Stomach (tissue), 9 donors: ENCODE results near the gene PIAS1. TPM values are rescaled to one million over a fixed set of nuclear protein-coding genes. Genes with fewer than 3 reads are reported as not detected.

Experiments used
- DNase-seq, 2 donors: peaks; one replicate each; pipeline versions ENCODE4 v3.0.0 to v3.0.0-alpha.2; 2013 to 2019
- H3K27ac ChIP-seq, 5 donors: fragments of 200-600 bp in 4 of 5; sonication (generic) in 4 of 5; one replicate each; pipeline ENCODE4 v1.5.1; 2013 to 2019; ENCODE audit warnings: mild to moderate bottlenecking in 1 of 5, moderate library complexity in 1 of 5
- H3K27me3 ChIP-seq, 3 donors: fragments of 200-600 bp; sonication (generic); one replicate each; pipeline ENCODE4 v1.5.1; 2017 to 2019; ENCODE audit warnings: mixed run types in 1 of 3
- H3K36me3 ChIP-seq, 4 donors: fragments of 200-600 bp; sonication (generic); 1 replicate in 3 of 4; 2 replicates in 1 of 4; pipeline ENCODE4 v1.5.1; 2016 to 2019
- H3K4me1 ChIP-seq, 4 donors: fragments of 200-600 bp; sonication (generic); one replicate each; pipeline ENCODE4 v1.5.1; 2016 to 2019
- H3K4me3 ChIP-seq, 4 donors: fragments of 200-600 bp; sonication (generic) in 3 of 4; one replicate each; pipeline ENCODE4 v1.5.1; 2016 to 2019; ENCODE audit warnings: mild to moderate bottlenecking in 1 of 4
- H3K9me3 ChIP-seq, 4 donors: fragments of 200-600 bp; sonication (generic); one replicate each; pipeline ENCODE4 v1.5.1; 2016 to 2019
- EP300 ChIP-seq: sonication (generic); formaldehyde crosslinking; IDR thresholded peaks from one replicate; pipeline ENCODE4 v1.6.1; 2017; ENCODE audit warnings: antibody characterized with exemption
- POLR2A ChIP-seq, 4 donors: fragments of 450-650 bp; IDR thresholded peaks; one replicate each; pipeline ENCODE4 v1.6.1; 2016; ENCODE audit warnings: antibody characterized with exemption in 4 of 4, control low read depth in 2 of 4, mild to moderate bottlenecking in 1 of 4, moderate library complexity in 1 of 4
- POLR2AphosphoS5 ChIP-seq, 3 donors: sonication (generic); formaldehyde crosslinking; IDR thresholded peaks; one replicate each; pipeline ENCODE4 v1.6.1; 2016; ENCODE audit warnings: antibody characterized with exemption in 3 of 3
- WGBS, 5 donors: extraction: QIAGEN DNeasy Blood & Tissue Kit in 3 of 5; methylation state at CpG; one replicate each; pipeline versions ENCODE4 v1.1.5 to v1.1.7; 2013 to 2018; 5-methylcytosine and 5-hydroxymethylcytosine counted together
- intact Hi-C: fragments of 100-400 bp; cut with DNase I; formaldehyde crosslinking; loops from one replicate; pipeline ENCODE4 v1.15.1; 2023; ENCODE audit warnings: low total_unique reads
- polyA plus RNA-seq, 3 donors: library from polyadenylated mRNA; stranded (reverse); fragments of 200-250 nt; gene quantifications; one replicate each; pipeline ENCODE4 v1.2.3, GENCODE V29; 2013
- total RNA-seq, 5 donors: library from RNA; depleted of rRNA; stranded (reverse); fragments of >200 nt; gene quantifications; one replicate each; pipeline versions ENCODE4 v1.1.0 to v1.2.3, GENCODE V29; 2014 to 2016
- TF ChIP-seq, protein P1 (sequence below), 7 experiments: fragments of 450-650 bp in 4 of 7; fragments of 200-600 bp in 3 of 7; sonication (generic) in 3 of 7; IDR thresholded peaks; one replicate each; pipeline ENCODE4 v1.5.1; 2016 to 2019; ENCODE audit warnings: antibody characterized with exemption in 7 of 7, control low read depth in 2 of 7, mild to moderate bottlenecking in 1 of 7
- donor health status: healthy with polysubstance abuse.
- donor health status: Bipolar disorder and iron deficiency.
- donor health status: healthy.

PIAS1 gene
- total and polyA plus RNA-seq, 8 donors: 7.9 to 56.6 (median 38.8) TPM

- Histone ChIP-seq H3K27ac (no peak overlapping the region), H3K36me3 (peaks cover 14 to 91% (median 76%) of the 10 kb centered on the region in 4 donors)
- 89 to 94% (median 91%) methylated on average over 5 of the region's 5 CpGs for WGBS, 5 donors
Observed at GRCh38 chr15:68184616-68185480, 130.7 kb downstream of the PIAS1 start.

GRCh38 chr15:68186671-68187397 lies 132.7 kb downstream of the PIAS1 start:
- peak overlapping the region in 4 of 5 donors; percentile 47 to 75 (median 73) for H3K27ac ChIP-seq
- no peaks in the 10 kb centered on the region for H3K9me3 ChIP-seq
- H3K27me3 ChIP-seq: no peaks in the 10 kb centered on the region
- H3K4me1 ChIP-seq: peaks cover 6 to 43% (median 19%) of the 10 kb centered on the region in 4 donors
- no peak for DNase-seq
- H3K4me3 ChIP-seq: no peak overlapping the region
- TF ChIP-seq POLR2A (IDR thresholded peaks at IDR 0.05) (no peak), POLR2AphosphoS5 (IDR thresholded peaks at IDR 0.05) (no peak), EP300 (no peak)
- TF ChIP-seq, protein P1, sequence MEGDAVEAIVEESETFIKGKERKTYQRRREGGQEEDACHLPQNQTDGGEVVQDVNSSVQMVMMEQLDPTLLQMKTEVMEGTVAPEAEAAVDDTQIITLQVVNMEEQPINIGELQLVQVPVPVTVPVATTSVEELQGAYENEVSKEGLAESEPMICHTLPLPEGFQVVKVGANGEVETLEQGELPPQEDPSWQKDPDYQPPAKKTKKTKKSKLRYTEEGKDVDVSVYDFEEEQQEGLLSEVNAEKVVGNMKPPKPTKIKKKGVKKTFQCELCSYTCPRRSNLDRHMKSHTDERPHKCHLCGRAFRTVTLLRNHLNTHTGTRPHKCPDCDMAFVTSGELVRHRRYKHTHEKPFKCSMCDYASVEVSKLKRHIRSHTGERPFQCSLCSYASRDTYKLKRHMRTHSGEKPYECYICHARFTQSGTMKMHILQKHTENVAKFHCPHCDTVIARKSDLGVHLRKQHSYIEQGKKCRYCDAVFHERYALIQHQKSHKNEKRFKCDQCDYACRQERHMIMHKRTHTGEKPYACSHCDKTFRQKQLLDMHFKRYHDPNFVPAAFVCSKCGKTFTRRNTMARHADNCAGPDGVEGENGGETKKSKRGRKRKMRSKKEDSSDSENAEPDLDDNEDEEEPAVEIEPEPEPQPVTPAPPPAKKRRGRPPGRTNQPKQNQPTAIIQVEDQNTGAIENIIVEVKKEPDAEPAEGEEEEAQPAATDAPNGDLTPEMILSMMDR (IDR thresholded peaks at IDR 0.05): no peak
- WGBS, 5 donors: 53 to 88% (median 78%) methylated on average over 5 of the region's 5 CpGs
- peaks cover 5 to 88% (median 65%) of the 10 kb centered on the region in 4 donors for H3K36me3 ChIP-seq
- intact Hi-C loops: no loop called here

More at GRCh38 chr15:68184616-68185480, 130.7 kb downstream of the PIAS1 start:
- H3K4me3 ChIP-seq: no peak overlapping the region
- peaks cover 6 to 36% (median 19%) of the 10 kb centered on the region in 4 donors for H3K4me1 ChIP-seq
- no peak for DNase-seq
- H3K9me3 ChIP-seq: no peaks in the 10 kb centered on the region
- H3K27me3 ChIP-seq: no peaks in the 10 kb centered on the region
- intact Hi-C loops: no loop called here
- TF ChIP-seq EP300 (no peak), POLR2AphosphoS5 (IDR thresholded peaks at IDR 0.05) (no peak), POLR2A (IDR thresholded peaks at IDR 0.05) (no peak)
- TF ChIP-seq, protein P1 (IDR thresholded peaks at IDR 0.05): no peak

DNA sequence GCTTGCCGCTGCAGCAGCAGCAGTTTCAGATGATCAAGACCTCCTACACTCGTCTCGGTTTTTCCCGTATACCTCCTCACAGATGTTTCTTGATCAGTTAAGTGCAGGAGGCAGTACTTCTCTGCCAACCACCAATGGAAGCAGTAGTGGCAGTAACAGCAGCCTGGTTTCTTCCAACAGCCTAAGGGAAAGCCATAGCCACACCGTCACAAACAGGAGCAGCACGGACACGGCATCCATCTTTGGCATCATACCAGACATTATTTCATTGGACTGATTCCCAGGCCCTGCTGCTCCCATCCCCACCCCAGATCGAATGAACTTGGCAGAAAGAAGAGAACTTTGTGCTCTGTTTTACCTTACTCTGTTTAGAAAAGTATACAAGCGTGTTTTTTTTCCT lies 133.4 kb downstream of the PIAS1 start:
- Histone ChIP-seq H3K36me3 (peaks cover 12 to 88% (median 66%) of the 10 kb centered on the region in 4 donors), H3K4me1 (peaks cover 6 to 51% (median 19%) of the 10 kb centered on the region in 4 donors), H3K27me3 (no peaks in the 10 kb centered on the region), H3K27ac (peak overlapping the region; percentile 47 to 75 (median 72)), H3K4me3 (peak overlapping the region in 1 of 4 donors; percentile 7), H3K9me3 (no peaks in the 10 kb centered on the region)
- intact Hi-C loops: no loop called here
- peak; percentile 68 to 80 for DNase-seq
- TF ChIP-seq POLR2A (IDR thresholded peaks at IDR 0.05) (no peak), EP300 (no peak), POLR2AphosphoS5 (IDR thresholded peaks at IDR 0.05) (peak; percentile 3 to 62 (median 18))
- WGBS, 5 donors: 22 to 36% (median 29%) methylated on average over 9 of the region's 9 CpGs

GRCh38 chr15:68188647-68189046 lies 134.5 kb downstream of the PIAS1 start:
- no peak overlapping the region for H3K4me3 ChIP-seq
- peaks cover 6 to 54% (median 19%) of the 10 kb centered on the region in 4 donors for H3K4me1 ChIP-seq
- peaks cover 19 to 88% (median 66%) of the 10 kb centered on the region in 4 donors for H3K36me3 ChIP-seq
- H3K27me3 ChIP-seq: no peaks in the 10 kb centered on the region
- peak overlapping the region in 3 of 5 donors; percentile 72 to 75 (median 74) for H3K27ac ChIP-seq
- no peak for DNase-seq
- intact Hi-C loops: no loop called here
- H3K9me3 ChIP-seq: no peaks in the 10 kb centered on the region
- TF ChIP-seq, protein P1 (IDR thresholded peaks at IDR 0.05): no peak
- no peak for TF ChIP-seq POLR2A (IDR thresholded peaks at IDR 0.05)
- no peak for TF ChIP-seq POLR2AphosphoS5 (IDR thresholded peaks at IDR 0.05)
- TF ChIP-seq EP300: no peak
- WGBS, 5 donors: 83 to 89% (median 85%) methylated on average over 2 of the region's 2 CpGs
